SH-SY5Y (cell line): ENCODE data around the gene AP2B1.

Experiments used
- GATA2 ChIP-seq: IDR thresholded peaks from 2 replicates; pipeline ENCODE4 v1.6.1; 2011; ENCODE audit warnings: mild to moderate bottlenecking, low read depth, low read length
- GATA3 ChIP-seq: IDR thresholded peaks from 2 replicates; pipeline ENCODE4 v1.6.1; 2011; ENCODE audit warnings: low read depth, mild to moderate bottlenecking, low read length, moderate library complexity

DNA sequence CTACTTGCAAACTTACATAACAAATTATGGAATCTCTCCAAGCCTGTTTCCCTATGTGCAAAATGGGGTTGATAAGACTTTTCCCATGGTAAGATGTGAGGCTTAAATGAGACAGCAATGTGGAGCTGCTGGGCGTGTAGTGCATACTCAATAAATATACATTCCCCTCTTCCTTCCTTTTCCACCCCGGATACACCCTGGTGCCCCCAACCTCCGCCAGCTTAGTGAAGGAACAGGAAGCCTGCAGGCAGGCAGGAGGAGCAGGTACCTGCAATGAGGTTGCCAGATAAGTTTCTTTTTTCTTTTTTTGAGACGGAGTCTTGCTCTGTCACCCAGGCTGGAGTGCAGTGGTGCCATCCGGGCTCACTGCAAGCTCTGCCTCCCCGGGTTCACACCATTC is 188.5 kb downstream of the AP2B1 start:
- TF ChIP-seq GATA2, result no peak
- no peak for TF ChIP-seq GATA3
